Astrocyte (in vitro differentiated cells and primary cell): ENCODE measurements around the gene DUSP16. TPM values are rescaled to one million over a fixed set of nuclear protein-coding genes. Genes with fewer than 3 reads are reported as not detected.

Experiments used
- DNase-seq: peaks from one replicate; pipeline ENCODE4 v3.0.0-alpha.2; 2010; ENCODE audit warnings: low read depth
- FAIRE-seq: peaks from 2 replicates; lab custom pipeline; 2011; peaks lifted over from hg19 to GRCh38; lab: Jason Lieb, UNC
- H2AFZ ChIP-seq: 2 replicates; pipeline ENCODE4 v1.6.0; 2012; ENCODE audit warnings: low read depth, low read length, inconsistent platforms
- H3K27ac ChIP-seq: 2 replicates; pipeline ENCODE4 v1.5.1; 2011; ENCODE audit warnings: low read depth, low read length, inconsistent platforms
- H3K27me3 ChIP-seq: 2 replicates; pipeline ENCODE4 v1.6.0; 2011; ENCODE audit warnings: low read length, inconsistent platforms; ENCODE audit not compliant: insufficient read depth
- H3K36me3 ChIP-seq: 2 replicates; pipeline ENCODE4 v1.5.1; 2011; ENCODE audit warnings: low read length, inconsistent platforms; ENCODE audit not compliant: insufficient read depth
- H3K4me1 ChIP-seq: 2 replicates; pipeline ENCODE4 v1.5.1; 2011; ENCODE audit warnings: low read length, inconsistent platforms; ENCODE audit not compliant: insufficient read depth
- H3K4me2 ChIP-seq: 2 replicates; pipeline ENCODE4 v1.6.0; 2012; ENCODE audit warnings: low read length, inconsistent platforms
- H3K4me3 ChIP-seq: 2 replicates; pipeline ENCODE4 v1.5.1; 2011; ENCODE audit warnings: low read depth, mild to moderate bottlenecking, low read length, inconsistent platforms; ENCODE audit not compliant: insufficient read depth
- H3K79me2 ChIP-seq: 2 replicates; pipeline ENCODE4 v1.6.0; 2012; ENCODE audit warnings: mild to moderate bottlenecking, low read length, inconsistent platforms; ENCODE audit not compliant: insufficient read depth
- H3K9ac ChIP-seq: 2 replicates; pipeline ENCODE4 v1.6.0; 2012; ENCODE audit warnings: mild to moderate bottlenecking, low read length, inconsistent platforms
- H3K9me3 ChIP-seq: 2 replicates; pipeline ENCODE4 v1.5.1; 2012; ENCODE audit warnings: low read depth, mild to moderate bottlenecking, low read length, inconsistent platforms; ENCODE audit not compliant: insufficient read depth
- H4K20me1 ChIP-seq: 2 replicates; pipeline ENCODE4 v1.6.0; 2012; ENCODE audit warnings: low read length, inconsistent platforms; ENCODE audit not compliant: insufficient read depth
- H3K27ac Mint-ChIP-seq: one replicate; pipeline ENCODE4 v1.8.0; 2021; ENCODE audit warnings: mild to moderate bottlenecking, mixed read lengths; ENCODE audit not compliant: unreplicated experiment
- H3K27me3 Mint-ChIP-seq: one replicate; pipeline ENCODE4 v1.8.0; 2021; ENCODE audit warnings: low read depth, mixed read lengths; ENCODE audit not compliant: unreplicated experiment
- H3K36me3 Mint-ChIP-seq: one replicate; pipeline ENCODE4 v1.8.0; 2021; ENCODE audit warnings: low read depth, mixed read lengths; ENCODE audit not compliant: unreplicated experiment
- H3K4me1 Mint-ChIP-seq: one replicate; pipeline ENCODE4 v1.8.0; 2021; ENCODE audit warnings: low read depth, mixed read lengths; ENCODE audit not compliant: unreplicated experiment
- H3K4me3 Mint-ChIP-seq: one replicate; pipeline ENCODE4 v1.8.0; 2021; ENCODE audit warnings: mild to moderate bottlenecking, moderate library complexity, mixed read lengths; ENCODE audit not compliant: unreplicated experiment
- H3K9me3 Mint-ChIP-seq: one replicate; pipeline ENCODE4 v1.8.0; 2021; ENCODE audit warnings: mild to moderate bottlenecking, mixed read lengths; ENCODE audit not compliant: unreplicated experiment
- CTCF ChIP-seq: IDR thresholded peaks from 2 replicates; pipeline ENCODE4 v1.5.1; 2011; ENCODE audit warnings: low read depth, mild to moderate bottlenecking, inconsistent platforms, low read length, moderate library complexity; ENCODE audit not compliant: insufficient read depth
- EZH2 ChIP-seq: IDR thresholded peaks from 2 replicates; pipeline ENCODE4 v1.6.1; 2012; ENCODE audit warnings: mild to moderate bottlenecking, low read length, inconsistent platforms; ENCODE audit not compliant: insufficient read depth
- total RNA-seq: library from RNA; stranded (reverse); gene quantifications from 2 replicates; pipeline ENCODE4 v1.2.1, GENCODE V29; 2021

Gene DUSP16
- total RNA-seq, 1 donor from 2014 or later = 24.2 TPM

- Mint-ChIP-seq H3K4me1 (peaks cover 13% of the 10 kb centered on the region), H3K27ac (no peak overlapping the region), H3K9me3 (no peaks in the 10 kb centered on the region), H3K4me3 (no peak overlapping the region), H3K27me3 (no peaks in the 10 kb centered on the region), H3K36me3 (no peaks in the 10 kb centered on the region)
- Histone ChIP-seq H3K27me3 (no peaks in the 10 kb centered on the region), H3K9ac (no peak overlapping the region), H2AFZ (no peak overlapping the region), H3K4me2 (no peak overlapping the region), H3K36me3 (no peaks in the 10 kb centered on the region), H3K27ac (no peak overlapping the region), H3K4me1 (peaks cover 18% of the 10 kb centered on the region), H3K9me3 (no peaks in the 10 kb centered on the region), H3K79me2 (no peaks in the 10 kb centered on the region), H4K20me1 (no peaks in the 10 kb centered on the region), H3K4me3 (no peak overlapping the region)
- DNase-seq (no peak), FAIRE-seq (no peak)
- TF ChIP-seq CTCF (no peak), EZH2 (no peak)
Observed at GRCh38 chr12:12446786-12447185, 115.9 kb downstream of the DUSP16 start.

GRCh38 chr12:12445882-12446181 is 116.8 kb downstream of the DUSP16 start:
- H3K4me1 Mint-ChIP-seq = peaks cover 14% of the 10 kb centered on the region
- H3K27me3 Mint-ChIP-seq = no peaks in the 10 kb centered on the region
- Histone ChIP-seq H4K20me1 (no peaks in the 10 kb centered on the region), H3K4me3 (no peak overlapping the region), H3K9ac (no peak overlapping the region), H3K79me2 (no peaks in the 10 kb centered on the region), H3K27ac (no peak overlapping the region), H2AFZ (no peak overlapping the region), H3K27me3 (no peaks in the 10 kb centered on the region), H3K4me2 (no peak overlapping the region), H3K36me3 (no peaks in the 10 kb centered on the region), H3K9me3 (no peaks in the 10 kb centered on the region), H3K4me1 (peaks cover 20% of the 10 kb centered on the region)
- FAIRE-seq = no peak
- DNase-seq = no peak
- H3K9me3 Mint-ChIP-seq = no peaks in the 10 kb centered on the region
- no peaks in the 10 kb centered on the region for H3K36me3 Mint-ChIP-seq
- H3K27ac Mint-ChIP-seq = no peak overlapping the region
- H3K4me3 Mint-ChIP-seq = no peak overlapping the region
- TF ChIP-seq CTCF = no peak
- TF ChIP-seq EZH2 = no peak

GRCh38 chr12:12445165-12445881 is 117.3 kb downstream of the DUSP16 start:
- H2AFZ ChIP-seq = no peak overlapping the region
- H3K9me3 ChIP-seq = no peaks in the 10 kb centered on the region
- H4K20me1 ChIP-seq = no peaks in the 10 kb centered on the region
- no peak overlapping the region for H3K27ac ChIP-seq
- H3K27me3 ChIP-seq = no peaks in the 10 kb centered on the region
- FAIRE-seq (no peak), DNase-seq (no peak)
- peaks cover 20% of the 10 kb centered on the region for H3K4me1 ChIP-seq
- no peak overlapping the region for H3K4me2 ChIP-seq
- Mint-ChIP-seq H3K4me1 (peaks cover 14% of the 10 kb centered on the region), H3K9me3 (no peaks in the 10 kb centered on the region), H3K36me3 (no peaks in the 10 kb centered on the region), H3K27me3 (no peaks in the 10 kb centered on the region), H3K4me3 (no peak overlapping the region), H3K27ac (no peak overlapping the region)
- no peaks in the 10 kb centered on the region for H3K36me3 ChIP-seq
- no peak overlapping the region for H3K4me3 ChIP-seq
- H3K9ac ChIP-seq = no peak overlapping the region
- no peaks in the 10 kb centered on the region for H3K79me2 ChIP-seq
- TF ChIP-seq CTCF (no peak), EZH2 (no peak)
